Caco-2 (cell line): ENCODE data around the gene PGM1. TPM values are rescaled to one million over a fixed set of nuclear protein-coding genes. Genes with fewer than 3 reads are reported as not detected.

Experiments used
- BruUV-seq: library from RNA; stranded (reverse); fragments of 400-500 nt; replicated peaks from 2 replicates; lab custom pipeline; 2021; lab: Mats Ljungman, UMichigan
- CTCF ChIA-PET: fragments of 300-600 bp; sonication (Branson Sonifier 250); formaldehyde crosslinking; loops from one replicate; lab custom pipeline; 2022; ENCODE audit warnings: antibody characterized with exemption; lab: Charles Lee
- POLR2A ChIA-PET: fragments of 300-600 bp; sonication (Branson Sonifier 250); formaldehyde crosslinking; loops from one replicate; lab custom pipeline; 2022; ENCODE audit warnings: antibody characterized with exemption; lab: Charles Lee
- DNase-seq, 2 experiments: peaks; one replicate each; pipeline versions ENCODE4 v3.0.0 to v3.0.0-alpha.2; 2020 to 2022
- H3K27me3 ChIP-seq: replicated peaks from 2 replicates; pipeline ENCODE4 v1.6.0; 2011; ENCODE audit warnings: low read length; ENCODE audit not compliant: control insufficient read depth, insufficient read depth
- H3K36me3 ChIP-seq: 2 replicates; pipeline ENCODE4 v1.5.1; 2011; ENCODE audit warnings: low read length; ENCODE audit not compliant: control insufficient read depth, insufficient read depth
- H3K4me1 ChIP-seq: fragments of 250-450 bp; sonication (Bioruptor Pico); 2 replicates; pipeline ENCODE4 v1.5.1; 2020; ENCODE audit warnings: mild to moderate bottlenecking
- H3K4me3 ChIP-seq: 2 replicates; pipeline ENCODE4 v1.5.1; 2011; ENCODE audit warnings: low read depth, mild to moderate bottlenecking, control low read depth, low read length
- H3K9me3 ChIP-seq: fragments of 250-450 bp; sonication (Bioruptor Pico); 2 replicates; pipeline ENCODE4 v1.5.1; 2020; ENCODE audit warnings: mild to moderate bottlenecking, moderate library complexity
- H3K27ac Mint-ChIP-seq: one replicate; pipeline ENCODE4 v1.8.0; 2022; ENCODE audit warnings: mixed read lengths; ENCODE audit not compliant: unreplicated experiment
- H3K27me3 Mint-ChIP-seq: one replicate; pipeline ENCODE4 v1.8.0; 2022; ENCODE audit warnings: mixed read lengths; ENCODE audit not compliant: insufficient read depth, unreplicated experiment
- H3K36me3 Mint-ChIP-seq: one replicate; pipeline ENCODE4 v1.8.0; 2022; ENCODE audit warnings: mild to moderate bottlenecking, mixed read lengths; ENCODE audit not compliant: insufficient read depth, unreplicated experiment
- H3K4me1 Mint-ChIP-seq: one replicate; pipeline ENCODE4 v1.8.0; 2022; ENCODE audit warnings: low read depth, mixed read lengths; ENCODE audit not compliant: unreplicated experiment
- H3K4me3 Mint-ChIP-seq: one replicate; pipeline ENCODE4 v1.8.0; 2022; ENCODE audit warnings: mild to moderate bottlenecking, moderate library complexity, mixed read lengths; ENCODE audit not compliant: unreplicated experiment
- H3K9me3 Mint-ChIP-seq: one replicate; pipeline ENCODE4 v1.8.0; 2022; ENCODE audit warnings: mixed read lengths; ENCODE audit not compliant: unreplicated experiment
- CTCF ChIP-seq, 2 experiments: fragments of 200-600 bp in 1 of 2; IDR thresholded peaks; 1 replicate in 1 of 2; 2 replicates in 1 of 2; pipeline versions ENCODE4 v1.5.1 to v1.8.0; 2011 to 2022; ENCODE audit warnings: antibody characterized with exemption in 1 of 2, control low read depth in 1 of 2, inconsistent platforms in 1 of 2, low read depth in 1 of 2, low read length in 1 of 2, mild to moderate bottlenecking in 1 of 2, moderate library complexity in 1 of 2; ENCODE audit not compliant: insufficient read depth in 1 of 2, severe bottlenecking in 1 of 2, unreplicated experiment in 1 of 2
- intact Hi-C: fragments of 100-400 bp; cut with micrococcal nuclease; formaldehyde crosslinking; loops from one replicate; pipeline ENCODE4 v1.10.0; 2022; ENCODE audit not compliant: unreplicated experiment
- total RNA-seq: library from RNA; stranded (reverse); gene quantifications from 2 replicates; pipeline ENCODE4 v1.2.3, GENCODE V29; 2022

The PGM1 gene
- total RNA-seq, 1 experiment from 2014 or later, result 22.5 TPM

GRCh38 chr1:63612564-63612963, 19.4 kb downstream of the PGM1 start:
- intact Hi-C loops, result loop anchor here (10.0 kb wide), 1 partner anchor 162 kb away; the partner anchor contains the start of gene ROR1
- Mint-ChIP-seq H3K4me1 (peaks cover 13% of the 10 kb centered on the region), H3K27me3 (no peaks in the 10 kb centered on the region), H3K4me3 (no peak overlapping the region), H3K36me3 (no peaks in the 10 kb centered on the region), H3K9me3 (no peaks in the 10 kb centered on the region), H3K27ac (peak overlapping the region; percentile 10)
- BruUV-seq, result no TSS peak
- no peaks in the 10 kb centered on the region; the same call in 1 of the 2 replicates for H3K4me1 ChIP-seq
- H3K4me3 ChIP-seq, result no peak overlapping the region
- H3K27me3 ChIP-seq, result no peaks in the 10 kb centered on the region
- no peaks in the 10 kb centered on the region for H3K9me3 ChIP-seq
- no peaks in the 10 kb centered on the region for H3K36me3 ChIP-seq
- POLR2A ChIA-PET, result no interaction called here
- DNase-seq, result no peak
- CTCF ChIA-PET, result no interaction called here
- TF ChIP-seq CTCF (IDR thresholded peaks at IDR 0.05; ENCODE audit: insufficient read depth in 1 of 2, low read depth in 1 of 2, low read length in 1 of 2, severe bottlenecking in 1 of 2, unreplicated experiment in 1 of 2), result no peak

- Mint-ChIP-seq H3K27me3 (no peaks in the 10 kb centered on the region), H3K4me3 (no peak overlapping the region), H3K9me3 (no peaks in the 10 kb centered on the region), H3K36me3 (no peaks in the 10 kb centered on the region), H3K27ac (no peak overlapping the region), H3K4me1 (peaks cover 13% of the 10 kb centered on the region)
- no peak for DNase-seq
- POLR2A ChIA-PET, result no interaction called here
- no TSS peak for BruUV-seq
- H3K27me3 ChIP-seq, result no peaks in the 10 kb centered on the region
- no peak overlapping the region for H3K4me3 ChIP-seq
- no peaks in the 10 kb centered on the region; the same call in 1 of the 2 replicates for H3K4me1 ChIP-seq
- no peaks in the 10 kb centered on the region for H3K9me3 ChIP-seq
- CTCF ChIA-PET, result no interaction called here
- H3K36me3 ChIP-seq, result no peaks in the 10 kb centered on the region
- TF ChIP-seq CTCF (IDR thresholded peaks at IDR 0.05; ENCODE audit: insufficient read depth in 1 of 2, low read depth in 1 of 2, low read length in 1 of 2, severe bottlenecking in 1 of 2, unreplicated experiment in 1 of 2), result no peak
- intact Hi-C loops, result loop anchor here (10.0 kb wide), 1 partner anchor 162 kb away; the partner anchor contains the start of gene ROR1
Measured at GRCh38 chr1:63612971-63613370, 19.8 kb downstream of the PGM1 start.

GRCh38 chr1:63615768-63616420, 22.7 kb downstream of the PGM1 start:
- Mint-ChIP-seq H3K4me1 (peaks cover 11% of the 10 kb centered on the region), H3K27me3 (no peaks in the 10 kb centered on the region), H3K9me3 (no peaks in the 10 kb centered on the region), H3K27ac (no peak overlapping the region), H3K4me3 (no peak overlapping the region), H3K36me3 (no peaks in the 10 kb centered on the region)
- no peaks in the 10 kb centered on the region for H3K36me3 ChIP-seq
- TF ChIP-seq CTCF (IDR thresholded peaks at IDR 0.05; ENCODE audit: insufficient read depth in 1 of 2, low read depth in 1 of 2, low read length in 1 of 2, severe bottlenecking in 1 of 2, unreplicated experiment in 1 of 2), result peak; percentile 37 to 59
- no peaks in the 10 kb centered on the region for H3K27me3 ChIP-seq
- ChIA-PET POLR2A (no interaction called here), CTCF (no interaction called here)
- intact Hi-C loops, result loop anchor here (1.0 to 10.0 kb wide), 5 partner anchors 56 to 627 kb away; partner anchors contain the start of gene ROR1
- BruUV-seq, result no TSS peak
- H3K9me3 ChIP-seq, result no peaks in the 10 kb centered on the region
- peak; percentile 40 to 74 for DNase-seq
- no peaks in the 10 kb centered on the region; the same call in 1 of the 2 replicates for H3K4me1 ChIP-seq
- H3K4me3 ChIP-seq, result no peak overlapping the region
